ENCODE data around the gene MED13L.
"Not testable (repeated sequence)": the region's sequence is repeated elsewhere in the genome, so short reads cannot be mapped to it uniquely, and the experiment has no call there.

Gene MED13L

DNA sequence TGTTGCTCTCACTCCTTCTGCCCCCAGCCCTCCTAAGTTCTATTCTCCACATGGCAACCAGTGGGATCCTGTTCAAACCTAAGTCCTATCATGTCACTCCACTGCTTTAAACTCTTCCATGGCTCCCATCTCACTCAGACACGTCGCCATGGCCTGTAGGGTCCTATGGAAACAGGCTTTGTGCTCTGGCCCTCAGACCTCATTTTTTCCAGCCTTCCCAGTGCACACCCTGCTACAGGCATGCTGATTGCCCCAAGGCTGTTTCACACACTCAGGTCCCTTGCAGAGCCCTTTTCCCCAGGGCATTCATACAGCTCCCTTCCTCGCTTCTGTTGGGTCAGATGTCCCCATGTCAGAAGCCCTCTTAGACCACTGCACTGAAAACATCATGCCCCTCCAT, 11.2 kb upstream of the MED13L start:
- TF ChIP-seq, protein P1, sequence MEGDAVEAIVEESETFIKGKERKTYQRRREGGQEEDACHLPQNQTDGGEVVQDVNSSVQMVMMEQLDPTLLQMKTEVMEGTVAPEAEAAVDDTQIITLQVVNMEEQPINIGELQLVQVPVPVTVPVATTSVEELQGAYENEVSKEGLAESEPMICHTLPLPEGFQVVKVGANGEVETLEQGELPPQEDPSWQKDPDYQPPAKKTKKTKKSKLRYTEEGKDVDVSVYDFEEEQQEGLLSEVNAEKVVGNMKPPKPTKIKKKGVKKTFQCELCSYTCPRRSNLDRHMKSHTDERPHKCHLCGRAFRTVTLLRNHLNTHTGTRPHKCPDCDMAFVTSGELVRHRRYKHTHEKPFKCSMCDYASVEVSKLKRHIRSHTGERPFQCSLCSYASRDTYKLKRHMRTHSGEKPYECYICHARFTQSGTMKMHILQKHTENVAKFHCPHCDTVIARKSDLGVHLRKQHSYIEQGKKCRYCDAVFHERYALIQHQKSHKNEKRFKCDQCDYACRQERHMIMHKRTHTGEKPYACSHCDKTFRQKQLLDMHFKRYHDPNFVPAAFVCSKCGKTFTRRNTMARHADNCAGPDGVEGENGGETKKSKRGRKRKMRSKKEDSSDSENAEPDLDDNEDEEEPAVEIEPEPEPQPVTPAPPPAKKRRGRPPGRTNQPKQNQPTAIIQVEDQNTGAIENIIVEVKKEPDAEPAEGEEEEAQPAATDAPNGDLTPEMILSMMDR (IDR thresholded peaks at IDR 0.05; ENCODE audit: low read depth, low read length, missing control alignments): no peak
- H3K4me3 ChIP-seq (replicated peaks; ENCODE audit: low read depth, low read length): no peak overlapping the region
- DNase-seq (ENCODE audit: extremely low read depth, low read depth): no peak

DNA sequence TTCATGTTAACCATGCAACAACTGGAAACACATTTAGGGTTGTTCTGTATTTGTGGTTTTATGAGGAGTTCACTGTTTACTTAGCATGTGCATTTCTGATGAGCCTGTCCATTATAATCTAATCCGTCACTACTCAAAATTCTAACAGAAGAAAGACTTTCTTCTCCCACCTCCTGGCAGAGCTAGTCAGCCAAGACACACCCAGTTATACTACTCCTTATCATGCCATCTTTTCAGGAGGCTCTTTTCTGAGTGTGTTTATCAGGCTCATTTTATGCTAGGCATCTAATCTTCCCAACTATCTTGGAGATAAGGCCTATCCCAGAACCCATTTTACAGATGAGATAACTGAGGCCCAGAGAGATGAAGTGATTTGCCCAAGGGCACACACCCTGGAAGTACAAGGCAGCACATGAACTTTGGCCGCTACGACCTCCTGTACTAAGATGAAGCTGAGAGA, 10.4 kb upstream of the MED13L start:
- no peak for DNase-seq (ENCODE audit: extremely low read depth, low read depth)
- TF ChIP-seq, protein P1 (IDR thresholded peaks at IDR 0.05; ENCODE audit: low read depth, low read length, missing control alignments): no peak
- H3K4me3 ChIP-seq (replicated peaks; ENCODE audit: low read depth, low read length): no peak overlapping the region

DNA sequence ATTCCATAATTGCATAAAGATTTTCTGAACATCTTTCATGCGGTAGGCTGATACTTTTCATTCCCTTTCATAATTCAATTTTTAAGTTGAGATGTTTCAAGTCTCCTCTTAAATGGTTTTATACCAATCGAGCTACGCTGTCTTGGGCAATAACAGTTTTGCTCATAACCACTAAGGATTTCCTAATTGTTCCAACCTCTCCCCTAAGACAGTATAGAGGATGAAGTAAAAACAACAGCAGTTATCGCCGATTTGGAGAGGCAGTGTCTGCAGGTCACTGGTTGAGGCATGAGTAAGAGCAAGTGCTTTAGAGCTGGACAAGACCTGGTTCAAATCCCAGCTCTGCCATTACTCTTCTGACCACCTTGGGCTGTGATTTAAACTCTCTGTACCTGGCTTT, 6.9 kb upstream of the MED13L start:
- DNase-seq (ENCODE audit: extremely low read depth, low read depth): no peak
- no peak overlapping the region for H3K4me3 ChIP-seq (replicated peaks; ENCODE audit: low read depth, low read length)
- TF ChIP-seq, protein P1 (IDR thresholded peaks at IDR 0.05; ENCODE audit: low read depth, low read length, missing control alignments): no peak

DNA sequence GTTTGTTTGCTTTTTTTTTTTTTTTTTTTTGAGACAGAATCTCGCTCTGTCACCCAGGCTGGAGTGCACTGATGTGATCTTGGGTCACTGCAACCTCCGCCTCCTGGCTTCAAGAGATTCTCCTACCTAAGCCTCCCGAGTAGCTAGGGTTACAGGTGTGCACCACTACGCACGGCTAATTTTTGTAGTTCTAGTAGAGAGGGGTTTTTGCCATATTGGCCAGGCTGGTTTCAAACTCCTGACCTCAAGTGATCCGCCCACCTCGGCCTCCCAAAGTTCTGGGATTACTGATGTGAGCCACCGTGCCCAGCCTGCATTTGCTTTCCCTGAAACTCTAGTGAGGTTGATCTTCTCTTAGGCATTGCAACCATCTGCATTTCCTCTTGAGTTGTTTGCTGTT, 6.4 kb upstream of the MED13L start:
- not testable (repeated sequence) for H3K4me3 ChIP-seq (replicated peaks; ENCODE audit: low read depth, low read length); DNase-seq (ENCODE audit: extremely low read depth, low read depth)

DNA sequence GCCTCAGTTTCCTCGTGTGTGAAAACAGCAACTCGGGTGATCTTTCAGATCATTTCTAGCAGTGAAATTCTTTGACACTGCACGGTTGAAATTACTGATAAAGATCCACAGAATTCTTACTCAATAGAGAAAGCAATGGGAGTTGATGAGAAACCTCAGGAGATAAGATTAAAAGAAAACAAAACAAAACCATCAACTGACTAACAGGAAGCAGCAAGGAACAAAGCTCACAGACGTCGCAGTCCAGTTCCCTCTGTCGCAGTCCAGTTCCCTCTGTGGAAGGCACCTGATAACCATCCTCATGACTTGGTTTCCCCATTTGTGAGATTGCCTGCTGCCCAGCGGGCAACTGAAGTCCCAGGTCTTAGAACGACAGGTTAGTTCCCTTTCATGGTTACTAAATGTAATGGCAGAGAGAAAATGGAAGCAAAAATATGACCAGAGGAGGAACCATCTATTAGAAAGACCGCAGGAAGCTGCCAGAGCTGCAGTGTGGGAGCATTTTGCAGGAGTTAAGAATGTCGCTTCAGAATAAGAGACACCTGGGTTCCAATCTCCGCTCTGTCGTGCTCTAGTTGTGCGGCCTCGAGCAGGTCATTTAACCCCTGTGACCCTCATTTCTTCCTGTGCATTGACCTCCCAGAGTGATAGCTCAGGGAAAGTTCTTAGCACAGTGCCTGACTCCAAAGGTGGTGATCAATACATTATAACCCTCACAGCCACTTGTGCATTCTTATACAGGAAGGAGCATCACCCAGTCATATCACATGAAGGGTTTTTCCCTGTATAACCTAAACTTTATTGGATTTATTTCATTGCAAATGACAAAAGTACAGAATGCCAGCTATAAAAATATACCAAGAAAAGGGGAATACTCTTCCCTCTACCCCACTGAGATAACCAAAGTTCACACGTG, 5.1 kb upstream of the MED13L start:
- TF ChIP-seq, protein P1 (IDR thresholded peaks at IDR 0.05; ENCODE audit: low read depth, low read length, missing control alignments): no peak
- no peak for DNase-seq (ENCODE audit: extremely low read depth, low read depth)
- H3K4me3 ChIP-seq (replicated peaks; ENCODE audit: low read depth, low read length): no peak overlapping the region

DNA sequence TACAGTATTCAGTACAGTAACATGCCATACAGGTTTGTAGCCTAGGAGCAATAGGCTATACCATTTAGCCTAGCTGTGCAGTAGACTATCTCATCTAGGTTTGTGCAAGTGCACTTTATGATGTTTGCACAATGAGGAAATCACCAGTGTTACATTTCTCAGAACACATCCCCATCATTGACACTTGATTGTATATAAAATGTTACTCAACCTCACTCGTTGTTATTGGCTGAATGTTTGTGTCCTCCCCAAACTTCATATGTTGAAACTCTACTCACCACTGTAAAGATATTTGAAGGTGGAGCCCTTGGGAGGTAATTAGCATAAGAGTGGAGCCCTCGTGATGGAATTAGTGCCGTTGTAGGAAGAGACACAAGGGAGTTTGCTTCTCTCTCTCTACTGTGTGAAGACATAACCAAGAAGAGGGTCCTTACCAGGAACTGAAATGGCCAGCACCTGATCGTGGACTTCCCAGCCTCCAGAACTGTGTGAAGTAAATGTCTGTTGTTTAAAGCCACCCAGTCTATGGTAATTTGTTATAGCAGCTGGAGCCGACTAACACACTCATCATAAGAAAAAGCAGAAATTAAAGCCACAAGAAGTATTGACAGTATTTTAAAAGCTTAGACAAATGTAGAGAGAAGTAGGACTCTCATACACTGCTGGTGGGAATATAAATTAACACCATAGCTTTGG, 3.2 kb upstream of the MED13L start:
- TF ChIP-seq, protein P1 (IDR thresholded peaks at IDR 0.05; ENCODE audit: low read depth, low read length, missing control alignments): no peak

DNA sequence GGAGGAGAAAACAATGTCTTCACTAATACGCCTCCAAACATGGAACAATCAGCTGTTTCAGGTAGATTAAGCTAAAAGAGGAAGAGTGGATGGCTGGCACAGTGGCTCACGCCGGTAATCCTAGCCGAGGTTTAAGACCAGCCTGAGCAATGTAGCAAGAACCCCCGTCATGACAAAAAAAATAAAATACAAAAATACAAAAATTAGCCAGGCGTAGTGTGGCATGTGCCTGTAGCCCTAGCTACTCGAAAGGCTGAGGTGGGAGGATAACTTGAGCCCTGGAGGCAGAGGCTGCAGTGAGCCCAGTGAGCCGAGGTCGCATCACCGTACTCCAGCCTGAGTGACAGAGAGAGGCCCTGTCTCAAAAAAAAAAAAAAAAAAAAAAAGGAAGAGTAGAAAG, 1.2 kb upstream of the MED13L start:
- H3K4me3 ChIP-seq (replicated peaks; ENCODE audit: low read depth, low read length): no peak overlapping the region
- TF ChIP-seq, protein P1 (IDR thresholded peaks at IDR 0.05; ENCODE audit: low read depth, low read length, missing control alignments): no peak
- no peak for DNase-seq (ENCODE audit: extremely low read depth, low read depth)

More for the DNA sequence above, 3.2 kb upstream of the MED13L start:
- DNase-seq (ENCODE audit: extremely low read depth, low read depth): no peak
- no peak overlapping the region for H3K4me3 ChIP-seq (replicated peaks; ENCODE audit: low read depth, low read length)
